HG03097 (cell line): ENCODE data around the gene TAOK1.
A peak's percentile ranks its signal among the peaks of the same experiment; 100 is the strongest.
"Not testable (repeated sequence)": the region's sequence is repeated elsewhere in the genome, so short reads cannot be mapped to it uniquely, and the experiment has no call there.

Experiments used
- ATAC-seq: cut with Tn5 transposase; IDR thresholded peaks from one replicate; pipeline ENCODE4 v1.9.1; 2021; ENCODE audit not compliant: unreplicated experiment, low FRiP score

The TAOK1 gene

GRCh38 chr17:29389982-29390850 is at the start of gene TAOK1:
TAOK1 (plus strand) TSS chr17:29390363; CDS start chr17:29451549, 61,186 bp downstream.
- ATAC-seq: peak; percentile 79

GRCh38 chr17:29341726-29342125 is 48.4 kb upstream of the TAOK1 start:
- no peak for ATAC-seq

- ATAC-seq: no peak
Measured at GRCh38 chr17:29342158-29342765, 47.9 kb upstream of the TAOK1 start.

- no peak for ATAC-seq
Measured at GRCh38 chr17:29344201-29344856, 45.8 kb upstream of the TAOK1 start.

- no peak for ATAC-seq
Measured at GRCh38 chr17:29345066-29345465, 45.1 kb upstream of the TAOK1 start.

DNA sequence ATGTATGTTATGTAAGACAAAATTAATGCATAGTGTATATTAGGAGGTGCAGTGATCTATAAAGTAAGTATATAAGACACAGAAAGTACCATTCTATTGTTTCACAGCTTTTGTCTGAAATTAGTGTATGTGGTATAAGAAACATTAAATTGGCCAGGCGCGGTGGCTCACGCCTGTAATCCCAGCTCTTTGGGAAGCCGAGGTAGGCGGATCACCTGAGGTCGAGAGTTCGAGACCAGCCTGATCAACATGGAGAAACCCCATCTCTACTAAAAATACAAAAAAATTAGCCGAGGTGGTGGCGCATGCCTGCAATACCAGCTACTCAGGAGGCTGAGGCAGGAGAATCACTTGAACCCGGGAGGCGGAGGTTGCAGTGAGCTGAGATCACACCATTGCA is 44.7 kb upstream of the TAOK1 start:
- not testable (repeated sequence) for ATAC-seq

DNA sequence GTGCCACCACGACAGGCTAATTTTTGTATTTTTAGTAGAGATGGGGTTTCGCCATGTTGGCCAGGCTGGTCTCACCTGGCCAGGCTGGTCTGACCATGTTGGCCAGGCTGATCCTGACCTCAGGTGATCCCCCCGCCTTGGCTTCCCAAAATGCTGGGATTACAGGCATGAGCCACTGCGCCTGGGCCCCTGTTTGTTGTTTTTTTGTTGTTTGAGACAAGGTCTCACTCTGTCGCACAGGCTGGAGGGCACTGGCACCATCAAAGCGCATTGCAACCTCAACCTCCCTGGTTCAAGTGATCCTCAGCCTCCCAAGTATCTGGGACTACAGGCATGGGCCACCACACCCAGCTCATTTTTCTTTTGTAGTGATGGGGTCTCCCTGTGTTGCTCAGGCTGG is 43.7 kb upstream of the TAOK1 start:
- ATAC-seq: no peak

GRCh38 chr17:29347831-29348629 is 42.1 kb upstream of the TAOK1 start:
- ATAC-seq: no peak

- no peak for ATAC-seq
Measured at GRCh38 chr17:29349409-29349808, 40.8 kb upstream of the TAOK1 start.

GRCh38 chr17:29352146-29352545 is 38.0 kb upstream of the TAOK1 start:
- ATAC-seq: no peak

GRCh38 chr17:29357232-29357631 is 32.9 kb upstream of the TAOK1 start:
- no peak for ATAC-seq

GRCh38 chr17:29357821-29358232 is 32.3 kb upstream of the TAOK1 start:
- no peak for ATAC-seq

- ATAC-seq: no peak
Measured at GRCh38 chr17:29358416-29358815, 31.7 kb upstream of the TAOK1 start.

DNA sequence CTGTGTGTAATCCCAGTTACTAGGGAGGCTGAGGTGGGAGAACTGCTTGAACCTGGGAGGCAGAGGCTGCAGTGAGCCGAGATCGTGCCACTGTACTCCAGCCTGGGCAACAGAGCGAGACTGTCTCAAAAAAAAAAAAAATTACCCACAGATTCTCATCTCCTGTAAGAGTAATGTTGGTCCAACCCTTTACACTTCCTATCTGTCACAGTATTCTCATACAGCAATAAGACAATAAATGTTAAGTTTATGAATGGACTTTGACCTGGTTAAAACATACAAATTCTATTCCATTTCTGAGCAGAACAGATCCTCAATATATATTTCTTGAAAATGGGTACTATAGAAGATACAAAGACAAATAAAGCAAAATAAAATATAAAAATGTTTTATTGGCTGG is 30.4 kb upstream of the TAOK1 start:
- ATAC-seq: no peak

GRCh38 chr17:29363716-29364115 is 26.4 kb upstream of the TAOK1 start:
- ATAC-seq: no peak

DNA sequence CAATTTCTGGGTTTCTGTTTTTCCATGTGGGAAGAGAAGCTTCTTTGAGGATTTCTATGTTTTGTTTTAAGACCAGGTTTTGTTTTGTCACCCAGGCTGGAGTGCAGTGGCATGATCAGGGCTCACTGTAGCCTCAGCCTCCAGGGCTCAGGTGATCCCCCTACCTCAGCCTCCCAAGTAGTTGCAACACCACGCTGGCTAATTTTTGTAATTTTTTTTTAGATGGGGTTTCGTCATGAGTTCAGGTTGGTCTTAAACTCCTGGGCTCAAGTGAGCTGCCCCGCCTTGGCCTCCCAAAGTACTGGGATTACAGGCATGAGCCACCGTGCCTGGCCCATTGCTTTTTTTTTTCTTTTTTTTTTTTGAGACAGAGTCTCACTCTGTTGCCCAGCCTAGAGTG is 25.5 kb upstream of the TAOK1 start:
- no peak for ATAC-seq

GRCh38 chr17:29368161-29368560 is 22.0 kb upstream of the TAOK1 start:
- no peak for ATAC-seq

DNA sequence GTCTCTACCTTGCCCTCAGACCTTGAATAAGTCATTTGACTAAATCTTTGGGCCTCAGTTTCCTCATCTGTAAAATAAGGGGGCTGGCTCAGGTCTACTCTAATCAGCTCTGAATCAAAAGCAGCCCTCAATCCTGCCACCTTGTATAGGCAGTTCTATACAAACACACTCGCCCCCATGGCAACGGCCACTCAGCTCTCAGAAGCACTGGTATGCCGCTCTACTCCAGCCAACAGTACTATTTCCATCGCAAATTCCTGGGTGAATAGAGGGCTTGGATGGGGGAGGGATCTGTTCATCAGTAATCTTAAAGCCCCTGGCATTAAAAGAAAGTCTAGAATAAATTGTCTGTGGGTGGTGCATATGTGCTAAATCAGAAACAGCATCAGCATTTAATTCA is 21.2 kb upstream of the TAOK1 start:
- ATAC-seq: no peak

GRCh38 chr17:29369831-29370735 is 20.1 kb upstream of the TAOK1 start:
- no peak for ATAC-seq
